Stimulated activated CD8-positive, alpha-beta memory T cell treated with anti-CD3 and anti-CD28 coated beads, Interleukin-7, amount 100 ng/mL, for 1 hour (primary cell): ENCODE measurements around the gene VDR.
A peak's percentile ranks its signal among the peaks of the same experiment; 100 is the strongest.
"Not testable (repeated sequence)": the region's sequence is repeated elsewhere in the genome, so short reads cannot be mapped to it uniquely, and the experiment has no call there.

Experiments
- DNase-seq, 2 donors: peaks; one replicate each; pipeline ENCODE4 v3.0.0-alpha.2; 2020; ENCODE audit warnings: low read depth in 2 of 2

VDR gene

GRCh38 chr12:47848853-47849252 is 55.9 kb downstream of the VDR start:
- DNase-seq, result no peak

GRCh38 chr12:47846294-47846996 is 58.3 kb downstream of the VDR start:
- no peak for DNase-seq

GRCh38 chr12:47845081-47845480 is 59.7 kb downstream of the VDR start:
- no peak for DNase-seq

- DNase-seq, result no peak
Measured at GRCh38 chr12:47844264-47845019, 60.4 kb downstream of the VDR start.

- no peak for DNase-seq
Measured at GRCh38 chr12:47843226-47843980, 61.4 kb downstream of the VDR start.

- DNase-seq, result not testable (repeated sequence)
Measured at GRCh38 chr12:47842543-47842942, 62.3 kb downstream of the VDR start.

- DNase-seq, result no peak
Measured at GRCh38 chr12:47841910-47842309, 62.9 kb downstream of the VDR start.

- DNase-seq, result no peak
Measured at GRCh38 chr12:47841501-47841900, 63.3 kb downstream of the VDR start.

- DNase-seq, result no peak
Measured at GRCh38 chr12:47840571-47840970, 64.2 kb downstream of the VDR start.

- DNase-seq, result no peak
Measured at GRCh38 chr12:47839214-47839876, 65.4 kb downstream of the VDR start.

- no peak for DNase-seq
Measured at GRCh38 chr12:47838286-47838931, 66.4 kb downstream of the VDR start.

GRCh38 chr12:47837190-47838171 is 67.3 kb downstream of the VDR start:
- peak in 1 of 2 donors; percentile 52 for DNase-seq

- no peak for DNase-seq
Measured at GRCh38 chr12:47835831-47836155, 69.0 kb downstream of the VDR start.

GRCh38 chr12:47835006-47835830 is 69.6 kb downstream of the VDR start:
- no peak for DNase-seq

GRCh38 chr12:47834199-47834903 is 70.4 kb downstream of the VDR start:
- no peak for DNase-seq

- DNase-seq, result no peak
Measured at GRCh38 chr12:47833591-47834012, 71.2 kb downstream of the VDR start.

GRCh38 chr12:47832263-47832933 is 72.4 kb downstream of the VDR start:
- DNase-seq, result no peak

GRCh38 chr12:47829584-47829983 is 75.2 kb downstream of the VDR start:
- no peak for DNase-seq
